IMR-90 (cell line): Measurements from ENCODE around the gene XKRX. TPM values are rescaled to one million over a fixed set of nuclear protein-coding genes. Genes with fewer than 3 reads are reported as not detected.

Experiments
- ATAC-seq: fragments of 200-7000 bp; cut with Tn5 transposase; 2 replicates; pipeline ENCODE4 v1.9.1; 2020; ENCODE audit warnings: low read depth, mild to moderate bottlenecking, moderate library complexity
- BruUV-seq: library from RNA; stranded (reverse); fragments of 400-500 nt; replicated peaks from 2 replicates; lab custom pipeline; 2021; lab: Mats Ljungman, UMichigan
- CTCF ChIA-PET: fragments of 300-600 bp; formaldehyde crosslinking; extraction: SDS; loops from one replicate; lab custom pipeline; 2021; ENCODE audit warnings: antibody characterized with exemption; lab: Yijun Ruan, JAX
- POLR2A ChIA-PET: fragments of 300-600 bp; sonication (Branson Sonifier 250); formaldehyde crosslinking; loops from one replicate; lab custom pipeline; 2022; ENCODE audit warnings: antibody characterized with exemption; ENCODE audit not compliant: unreplicated experiment; lab: Charles Lee
- DNase-seq: peaks from one replicate; pipeline ENCODE4 v3.0.0; 2013
- H2AFZ ChIP-seq: replicated peaks from 2 replicates; pipeline ENCODE3; 2013; ENCODE audit warnings: low read length, mild to moderate bottlenecking; ENCODE audit not compliant: poor library complexity
- H2AK5ac ChIP-seq: 2 replicates; pipeline ENCODE4 v1.6.1; 2013; ENCODE audit warnings: low read depth, low read length, inconsistent platforms
- H2AK9ac ChIP-seq: replicated peaks from 2 replicates; pipeline ENCODE3; 2013; ENCODE audit warnings: mild to moderate bottlenecking, low read depth, low read length, moderate library complexity; ENCODE audit not compliant: poor library complexity
- H2BK120ac ChIP-seq: 2 replicates; pipeline ENCODE4 v1.6.1; 2013; ENCODE audit warnings: low read depth, low read length, inconsistent platforms
- H2BK15ac ChIP-seq: 3 replicates; pipeline ENCODE4 v1.6.1; 2013; ENCODE audit warnings: low read depth, low read length, inconsistent platforms
- H2BK20ac ChIP-seq: 2 replicates; pipeline ENCODE4 v1.6.1; 2013; ENCODE audit warnings: low read depth, mild to moderate bottlenecking, inconsistent platforms, low read length, moderate library complexity
- H2BK5ac ChIP-seq: 2 replicates; pipeline ENCODE4 v1.6.1; 2013; ENCODE audit warnings: mild to moderate bottlenecking, low read depth, low read length, inconsistent platforms; ENCODE audit not compliant: poor library complexity, severe bottlenecking
- H3K14ac ChIP-seq: replicated peaks from 2 replicates; pipeline ENCODE4 v1.6.1; 2013; ENCODE audit warnings: low read depth, low read length, inconsistent platforms
- H3K18ac ChIP-seq: 2 replicates; pipeline ENCODE4 v1.6.1; 2013; ENCODE audit warnings: low read depth, low read length, control low read depth
- H3K23ac ChIP-seq: 2 replicates; pipeline ENCODE4 v1.6.1; 2013; ENCODE audit warnings: low read depth, low read length, inconsistent platforms
- H3K27ac ChIP-seq: 2 replicates; pipeline ENCODE4 v1.5.1; 2013; ENCODE audit warnings: mild to moderate bottlenecking, control low read depth, low read length; ENCODE audit not compliant: insufficient read depth
- H3K27me3 ChIP-seq: 2 replicates; pipeline ENCODE4 v1.6.1; 2013; ENCODE audit warnings: low read length; ENCODE audit not compliant: control insufficient read depth, insufficient read depth
- H3K36me3 ChIP-seq: 2 replicates; pipeline ENCODE4 v1.6.1; 2013; ENCODE audit warnings: low read length, mixed read lengths; ENCODE audit not compliant: control insufficient read depth, insufficient read depth
- H3K4ac ChIP-seq: 2 replicates; pipeline ENCODE4 v1.6.1; 2013; ENCODE audit warnings: low read depth, low read length, inconsistent platforms
- H3K4me1 ChIP-seq: 2 replicates; pipeline ENCODE4 v1.6.1; 2013; ENCODE audit warnings: low read length, mixed read lengths; ENCODE audit not compliant: control insufficient read depth, insufficient read depth
- H3K4me2 ChIP-seq: 2 replicates; pipeline ENCODE4 v1.6.1; 2013; ENCODE audit warnings: low read depth, mild to moderate bottlenecking, control low read depth, low read length, moderate library complexity
- H3K4me3 ChIP-seq: 2 replicates; pipeline ENCODE4 v1.5.1; 2013; ENCODE audit warnings: low read depth, mild to moderate bottlenecking, control low read depth, low read length, moderate library complexity; ENCODE audit not compliant: insufficient read depth
- H3K56ac ChIP-seq: 2 replicates; pipeline ENCODE4 v1.6.1; 2013; ENCODE audit warnings: low read length, inconsistent platforms; ENCODE audit not compliant: insufficient read depth; ENCODE audit errors: extremely low read depth
- H3K79me1 ChIP-seq, 2 experiments: 2 replicates each; pipeline ENCODE4 v1.6.1; 2013; ENCODE audit warnings: low read length in 2 of 2, inconsistent platforms in 1 of 2, low read depth in 1 of 2
- H3K9ac ChIP-seq: 2 replicates; pipeline ENCODE4 v1.6.1; 2013; ENCODE audit warnings: low read depth, low read length, control low read depth
- H3K9me1 ChIP-seq: 2 replicates; pipeline ENCODE4 v1.6.1; 2013; ENCODE audit warnings: low read length, inconsistent platforms; ENCODE audit not compliant: insufficient read depth
- H3K9me3 ChIP-seq: 2 replicates; pipeline ENCODE4 v1.6.1; 2013; ENCODE audit warnings: low read length; ENCODE audit not compliant: control insufficient read depth, insufficient read depth
- H4K20me1 ChIP-seq: 2 replicates; pipeline ENCODE4 v1.6.1; 2013; ENCODE audit warnings: low read length, inconsistent platforms; ENCODE audit not compliant: insufficient read depth
- H4K5ac ChIP-seq: 2 replicates; pipeline ENCODE4 v1.6.1; 2013; ENCODE audit warnings: mild to moderate bottlenecking, low read depth, low read length, control low read depth
- H4K8ac ChIP-seq, 2 experiments: 2 replicates each; pipeline ENCODE4 v1.6.1; 2013; ENCODE audit warnings: low read depth in 2 of 2, low read length in 2 of 2, control low read depth in 1 of 2, inconsistent platforms in 1 of 2
- H4K91ac ChIP-seq: 2 replicates; pipeline ENCODE4 v1.6.1; 2013; ENCODE audit warnings: low read depth, low read length, inconsistent platforms; ENCODE audit not compliant: insufficient read depth
- CHD1 ChIP-seq: IDR thresholded peaks from 2 replicates; pipeline ENCODE4 v1.6.1; 2012; ENCODE audit warnings: low read depth, low read length, improper control_type of control experiment
- CTCF ChIP-seq: conservative IDR thresholded peaks from 2 replicates; pipeline ENCODE4 v1.5.1; 2012; ENCODE audit warnings: mild to moderate bottlenecking, low read depth, low read length, improper control_type of control experiment
- ELK1 ChIP-seq: fragments of 150-350 bp; IDR thresholded peaks from 2 replicates; pipeline ENCODE4 v1.6.1; 2016; ENCODE audit warnings: low read depth, mild to moderate bottlenecking, low read length, moderate library complexity, borderline replicate concordance
- FOS ChIP-seq: fragments of 150-350 bp; IDR thresholded peaks from 2 replicates; pipeline ENCODE4 v1.6.1; 2016; ENCODE audit warnings: low read depth, low read length
- MAFK ChIP-seq: IDR thresholded peaks from 2 replicates; pipeline ENCODE4 v1.6.1; 2012; ENCODE audit warnings: low read depth, low read length, improper control_type of control experiment
- MAZ ChIP-seq: IDR thresholded peaks from 2 replicates; pipeline ENCODE4 v1.6.1; 2012; ENCODE audit warnings: low read depth, mild to moderate bottlenecking, low read length, improper control_type of control experiment, moderate library complexity, borderline replicate concordance
- NFE2L2 ChIP-seq: fragments of 150-350 bp; IDR thresholded peaks from 2 replicates; pipeline ENCODE4 v1.6.1; 2016; ENCODE audit warnings: low read depth, mild to moderate bottlenecking, low read length
- POLR2A ChIP-seq: IDR thresholded peaks from 2 replicates; pipeline ENCODE4 v1.6.1; 2012; ENCODE audit warnings: mild to moderate bottlenecking, low read depth, low read length
- RAD21 ChIP-seq: IDR thresholded peaks from 2 replicates; pipeline ENCODE4 v1.6.1; 2012; ENCODE audit warnings: low read length, improper control_type of control experiment
- RCOR1 ChIP-seq: IDR thresholded peaks from 2 replicates; pipeline ENCODE4 v1.6.1; 2012; ENCODE audit warnings: mild to moderate bottlenecking, low read length, improper control_type of control experiment; ENCODE audit not compliant: insufficient replicate concordance
- RFX5 ChIP-seq: IDR thresholded peaks from 2 replicates; pipeline ENCODE4 v1.8.0; 2012; ENCODE audit warnings: low read depth, mild to moderate bottlenecking, low read length, moderate library complexity
- SMC3 ChIP-seq: fragments of 150-350 bp; IDR thresholded peaks from 2 replicates; pipeline ENCODE4 v1.6.1; 2016; ENCODE audit warnings: low read depth, mild to moderate bottlenecking, antibody characterized with exemption, low read length, moderate library complexity
- USF2 ChIP-seq: fragments of 150-350 bp; IDR thresholded peaks from 2 replicates; pipeline ENCODE4 v1.6.1; 2017; ENCODE audit warnings: mild to moderate bottlenecking, antibody characterized with exemption, low read length, low read depth
- WGBS, 2 experiments: methylation state at CpG; one replicate each; pipeline versions ENCODE4 v1.1.5 to v1.1.7; 2013; ENCODE audit warnings: missing lambda C conversion rate in 2 of 2; ENCODE audit not compliant: insufficient read length in 1 of 2; ENCODE audit errors: extremely low coverage in 2 of 2; 5-methylcytosine and 5-hydroxymethylcytosine counted together
- dilution Hi-C: fragments of 300-500 bp; cut with HindIII; formaldehyde crosslinking; loops from one replicate; pipeline ENCODE4 v1.14.3; 2018; ENCODE audit warnings: low sequenced_read_pairs; ENCODE audit not compliant: unreplicated experiment
- in situ Hi-C: fragments of 300-500 bp; cut with MboI; formaldehyde crosslinking; loops from 3 replicates; pipeline ENCODE4 v1.14.3; 2019; ENCODE audit warnings: low sequenced_read_pairs, inconsistent platforms, mixed read lengths
- intact Hi-C: fragments of 100-400 bp; cut with micrococcal nuclease; formaldehyde crosslinking; loops from 2 replicates; pipeline ENCODE4 v1.10.0; 2022
- polyA plus RNA-seq, 3 experiments: library from polyadenylated mRNA; depleted of rRNA; stranded (reverse); fragments of >200 nt; gene quantifications; 2 replicates each; pipeline ENCODE4 v1.2.3, GENCODE V29; 2012; ENCODE audit warnings: low replicate concordance in 1 of 3
- total RNA-seq: library from RNA; depleted of rRNA; stranded (reverse); fragments of >200 nt; gene quantifications from 2 replicates; pipeline ENCODE4 v1.2.3, GENCODE V29; 2012

XKRX gene
- total and polyA plus RNA-seq, 2 of the 4 experiments (the other 2 are of a cell fraction), result 0.39 to 0.90 TPM

GRCh38 chrX:100868273-100868672 lies 60.4 kb downstream of the XKRX start:
- in situ Hi-C loops (no loop called here), dilution Hi-C loops (no loop called here)
- H4K91ac ChIP-seq, result no peak overlapping the region

More at GRCh38 chrX:100868273-100868672, 60.4 kb downstream of the XKRX start:
- no peak overlapping the region for H3K9ac ChIP-seq
- H4K8ac ChIP-seq, result no peak overlapping the region
- H3K14ac ChIP-seq, result no peak overlapping the region
- peaks cover 3% of the 10 kb centered on the region; the same call in 1 of the 2 replicates for H3K9me1 ChIP-seq
- H3K4me2 ChIP-seq, result no peak overlapping the region
- no peak overlapping the region for H3K4me3 ChIP-seq
- ChIA-PET POLR2A (no interaction called here), CTCF (interaction anchor here (0.6 kb wide), 1 partner anchor 356 kb away, joined by 3 read pairs; no protein-coding TSS in a partner anchor)
- peaks cover 2% of the 10 kb centered on the region for H3K27me3 ChIP-seq
- H2AK9ac ChIP-seq, result no peak overlapping the region
- DNase-seq (no peak), ATAC-seq (no peak)
- H3K18ac ChIP-seq, result no peak overlapping the region
- no peak overlapping the region for H2BK20ac ChIP-seq
- H2BK120ac ChIP-seq, result no peak overlapping the region
- H3K9me3 ChIP-seq, result no peaks in the 10 kb centered on the region
- H4K20me1 ChIP-seq, result no peaks in the 10 kb centered on the region
- no peak overlapping the region for H3K56ac ChIP-seq
- no peak overlapping the region for H2AFZ ChIP-seq
- 29% methylated on average over 1 of the region's 2 CpGs; no CpG with 5 or more reads in 1 of the 2 experiments for WGBS, 2 experiments
- no TSS peak for BruUV-seq
- peaks cover 4% of the 10 kb centered on the region; the same call in 1 of the 2 replicates for H3K4me1 ChIP-seq
- H3K27ac ChIP-seq, result no peak overlapping the region
- intact Hi-C loops, result no loop called here
- H3K36me3 ChIP-seq, result no peaks in the 10 kb centered on the region
- H2AK5ac ChIP-seq, result no peak overlapping the region
- TF ChIP-seq USF2, result no peak
- TF ChIP-seq SMC3, result no peak
- no peak for TF ChIP-seq CHD1
- TF ChIP-seq NFE2L2, result no peak
- no peak for TF ChIP-seq CTCF
- no peak for TF ChIP-seq RCOR1
- no peak for TF ChIP-seq MAZ
- no peak for TF ChIP-seq RAD21
- no peak for TF ChIP-seq ELK1
- TF ChIP-seq FOS, result no peak
- no peak for TF ChIP-seq POLR2A
- TF ChIP-seq MAFK, result no peak
- TF ChIP-seq RFX5, result no peak
- no peaks in the 10 kb centered on the region for H3K79me1 ChIP-seq
- no peak overlapping the region for H2BK15ac ChIP-seq
- no peak overlapping the region for H3K4ac ChIP-seq
- no peak overlapping the region for H2BK5ac ChIP-seq
- no peak overlapping the region for H4K5ac ChIP-seq
- H3K23ac ChIP-seq, result no peak overlapping the region
